ENCODE results near the gene USB1. TPM values are rescaled to one million over a fixed set of nuclear protein-coding genes. Genes with fewer than 3 reads are reported as not detected.
A peak's percentile ranks its signal among the peaks of the same experiment; 100 is the strongest.

The USB1 gene
- total RNA-seq, 3 donors from 2014 or later, result 45.1 to 50.2 (median 47.4) TPM

- TF ChIP-seq CTCF (IDR thresholded peaks at IDR 0.05), result no peak
- Histone ChIP-seq H3K4me1 (ENCODE audit: low read depth) (no peaks in the 10 kb centered on the region), H3K36me3 (ENCODE audit: low read depth) (no peaks in the 10 kb centered on the region), H3K4me3 (no peak overlapping the region), H3K9me3 (no peaks in the 10 kb centered on the region)
- ATAC-seq (peak; percentile 41), DNase-seq (peak in 1 of 3 donors; percentile 41)
- intact Hi-C loops (cut with DNase I, micrococcal nuclease), result no loop called here
These were observed 15.7 kb upstream of the USB1 start for GRCh38 chr16:57985204-57986181.

- no peak for TF ChIP-seq CTCF (IDR thresholded peaks at IDR 0.05)
- peak in 1 of 3 donors; percentile 12 for DNase-seq
- H3K4me3 ChIP-seq, result no peak overlapping the region
These were observed 15.0 kb upstream of the USB1 start for GRCh38 chr16:57986196-57986595.

DNA sequence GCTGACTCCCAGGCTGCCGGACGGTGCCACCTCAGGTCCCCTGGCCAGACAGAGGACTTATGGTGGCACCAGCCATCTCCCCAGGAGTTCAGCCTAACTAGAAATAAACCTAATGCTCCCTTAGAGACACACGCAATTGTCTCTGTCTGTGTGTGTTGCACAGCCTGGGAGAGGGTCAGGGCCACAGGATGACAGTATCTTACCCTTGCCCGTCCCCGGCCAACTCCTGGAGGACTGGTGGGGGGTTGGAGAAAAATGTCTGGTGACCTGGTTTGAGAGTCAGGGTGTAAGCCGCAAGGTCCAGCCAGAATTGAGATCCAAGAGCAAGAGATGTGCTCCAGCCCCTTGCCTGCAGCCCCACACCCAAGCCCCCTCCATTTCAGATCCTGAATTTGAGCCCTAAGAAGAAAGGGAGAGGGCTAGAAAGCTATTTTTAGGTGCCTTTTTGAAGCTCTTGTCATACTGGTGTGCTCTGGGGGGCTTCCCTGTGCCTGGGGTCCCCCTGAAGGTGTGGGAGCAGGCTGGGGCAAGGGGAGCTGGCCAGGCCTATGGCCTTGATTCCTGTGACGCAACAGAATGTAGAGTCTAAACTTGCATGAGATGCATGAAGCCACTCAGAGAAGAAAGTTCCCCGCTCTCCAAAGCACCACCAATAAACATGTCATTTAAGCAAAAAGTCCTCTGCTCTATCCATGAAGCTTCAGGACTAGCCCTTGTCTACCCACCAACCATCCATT lies 13.6 kb upstream of the USB1 start:
- intact Hi-C loops (cut with DNase I, micrococcal nuclease), result no loop called here
- peak in 1 of 3 donors; percentile 10 for DNase-seq
- ATAC-seq, result no peak
- Histone ChIP-seq H3K9me3 (no peaks in the 10 kb centered on the region), H3K4me3 (no peak overlapping the region), H3K4me1 (ENCODE audit: low read depth) (no peaks in the 10 kb centered on the region), H3K36me3 (ENCODE audit: low read depth) (no peaks in the 10 kb centered on the region)
- no peak for TF ChIP-seq CTCF (IDR thresholded peaks at IDR 0.05)

More at GRCh38 chr16:57986196-57986595, 15.0 kb upstream of the USB1 start:
- Histone ChIP-seq H3K4me1 (ENCODE audit: low read depth) (no peaks in the 10 kb centered on the region), H3K9me3 (no peaks in the 10 kb centered on the region), H3K36me3 (ENCODE audit: low read depth) (no peaks in the 10 kb centered on the region)
- intact Hi-C loops (cut with DNase I, micrococcal nuclease), result no loop called here
- ATAC-seq, result no peak

DNA sequence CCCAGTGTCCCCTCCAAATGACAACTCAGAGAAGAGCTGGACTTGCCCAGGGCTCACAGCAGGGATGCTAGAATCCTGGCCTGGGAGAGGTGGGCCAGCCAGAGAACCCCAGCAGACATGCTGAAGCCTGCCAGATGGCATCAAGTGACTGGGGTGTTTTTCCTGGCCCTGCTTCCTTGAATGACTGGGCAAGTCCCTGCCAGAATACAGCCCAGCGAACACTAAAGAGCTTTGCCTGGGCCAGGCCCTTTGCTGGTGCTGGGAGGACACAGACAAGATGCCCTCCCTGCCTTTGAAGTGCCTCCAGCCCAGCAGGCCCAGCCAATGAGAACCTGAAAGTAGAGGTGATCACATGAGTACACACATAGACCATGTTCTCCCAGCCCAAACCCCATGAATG lies 12.3 kb upstream of the USB1 start:
- intact Hi-C loops (cut with DNase I, micrococcal nuclease), result no loop called here
- H3K4me1 ChIP-seq (ENCODE audit: low read depth), result no peaks in the 10 kb centered on the region
- H3K9me3 ChIP-seq, result no peaks in the 10 kb centered on the region
- no peaks in the 10 kb centered on the region for H3K36me3 ChIP-seq (ENCODE audit: low read depth)
- TF ChIP-seq CTCF (IDR thresholded peaks at IDR 0.05), result no peak
- ATAC-seq, result no peak
- DNase-seq, result no peak
- no peak overlapping the region for H3K4me3 ChIP-seq

- Histone ChIP-seq H3K4me3 (no peak overlapping the region), H3K4me1 (ENCODE audit: low read depth) (no peaks in the 10 kb centered on the region), H3K9me3 (no peaks in the 10 kb centered on the region), H3K36me3 (ENCODE audit: low read depth) (no peaks in the 10 kb centered on the region)
- TF ChIP-seq CTCF (IDR thresholded peaks at IDR 0.05), result no peak
- ATAC-seq (no peak), DNase-seq (no peak)
- intact Hi-C loops (cut with DNase I, micrococcal nuclease), result no loop called here
These were observed 9.6 kb upstream of the USB1 start for GRCh38 chr16:57991551-57992059.

All from mucosa of descending colon (tissue), 3 donors.